ENCODE measurements around the gene TACSTD2.

Gene TACSTD2

DNA sequence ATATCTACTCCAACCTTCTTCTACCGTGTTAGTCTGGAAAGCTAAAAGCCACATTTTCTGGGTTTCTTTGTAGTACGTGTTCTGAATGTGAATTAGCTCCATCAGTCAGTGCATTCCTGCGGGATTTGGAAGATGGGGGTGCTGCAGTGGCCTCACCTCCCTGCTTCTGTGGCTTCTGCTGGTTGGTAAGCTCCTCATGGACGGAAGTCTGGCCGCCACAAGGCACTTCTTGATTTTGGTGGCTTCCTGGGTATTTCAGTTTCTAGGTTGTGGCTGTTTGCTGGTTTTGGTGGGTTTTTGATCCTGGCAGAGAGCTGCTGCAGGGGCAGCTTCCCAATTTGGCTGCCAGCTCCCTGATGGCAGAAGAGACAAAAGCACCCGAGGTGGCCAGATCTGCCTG, 20.9 kb upstream of the TACSTD2 start:
- in situ Hi-C loops (cut with MboI; ENCODE audit: low sequenced_read_pairs, unreplicated experiment), result no loop called here
- TF ChIP-seq, protein P1, sequence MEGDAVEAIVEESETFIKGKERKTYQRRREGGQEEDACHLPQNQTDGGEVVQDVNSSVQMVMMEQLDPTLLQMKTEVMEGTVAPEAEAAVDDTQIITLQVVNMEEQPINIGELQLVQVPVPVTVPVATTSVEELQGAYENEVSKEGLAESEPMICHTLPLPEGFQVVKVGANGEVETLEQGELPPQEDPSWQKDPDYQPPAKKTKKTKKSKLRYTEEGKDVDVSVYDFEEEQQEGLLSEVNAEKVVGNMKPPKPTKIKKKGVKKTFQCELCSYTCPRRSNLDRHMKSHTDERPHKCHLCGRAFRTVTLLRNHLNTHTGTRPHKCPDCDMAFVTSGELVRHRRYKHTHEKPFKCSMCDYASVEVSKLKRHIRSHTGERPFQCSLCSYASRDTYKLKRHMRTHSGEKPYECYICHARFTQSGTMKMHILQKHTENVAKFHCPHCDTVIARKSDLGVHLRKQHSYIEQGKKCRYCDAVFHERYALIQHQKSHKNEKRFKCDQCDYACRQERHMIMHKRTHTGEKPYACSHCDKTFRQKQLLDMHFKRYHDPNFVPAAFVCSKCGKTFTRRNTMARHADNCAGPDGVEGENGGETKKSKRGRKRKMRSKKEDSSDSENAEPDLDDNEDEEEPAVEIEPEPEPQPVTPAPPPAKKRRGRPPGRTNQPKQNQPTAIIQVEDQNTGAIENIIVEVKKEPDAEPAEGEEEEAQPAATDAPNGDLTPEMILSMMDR (IDR thresholded peaks at IDR 0.05; ENCODE audit: borderline replicate concordance, control extremely low read depth, extremely low read depth, insufficient read depth, missing control alignments), result no peak
- DNase-seq (ENCODE audit: low spot score), result no peak

DNA sequence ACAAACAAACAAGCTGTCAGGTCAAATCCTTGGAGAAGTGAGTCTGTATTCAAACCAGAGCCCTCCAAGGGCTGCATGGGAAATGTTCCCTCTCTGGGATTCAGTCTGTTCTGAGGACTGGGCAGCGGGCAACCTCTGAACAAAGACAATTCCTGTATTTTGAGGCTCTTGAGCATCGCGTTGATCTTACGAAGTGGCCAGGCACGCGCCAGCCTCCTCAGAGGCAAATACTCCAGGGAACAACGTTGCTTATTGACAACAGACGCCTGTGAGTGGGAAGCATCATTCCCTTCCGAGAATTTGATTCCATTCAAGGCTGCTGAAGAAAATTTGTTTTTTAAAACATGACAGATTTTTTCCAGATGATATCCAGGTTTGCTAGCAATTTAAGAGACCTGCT, 20.0 kb upstream of the TACSTD2 start:
- no peak for DNase-seq (ENCODE audit: low spot score)
- TF ChIP-seq, protein P1 (IDR thresholded peaks at IDR 0.05; ENCODE audit: borderline replicate concordance, control extremely low read depth, extremely low read depth, insufficient read depth, missing control alignments), result no peak
- in situ Hi-C loops (cut with MboI; ENCODE audit: low sequenced_read_pairs, unreplicated experiment), result no loop called here

DNA sequence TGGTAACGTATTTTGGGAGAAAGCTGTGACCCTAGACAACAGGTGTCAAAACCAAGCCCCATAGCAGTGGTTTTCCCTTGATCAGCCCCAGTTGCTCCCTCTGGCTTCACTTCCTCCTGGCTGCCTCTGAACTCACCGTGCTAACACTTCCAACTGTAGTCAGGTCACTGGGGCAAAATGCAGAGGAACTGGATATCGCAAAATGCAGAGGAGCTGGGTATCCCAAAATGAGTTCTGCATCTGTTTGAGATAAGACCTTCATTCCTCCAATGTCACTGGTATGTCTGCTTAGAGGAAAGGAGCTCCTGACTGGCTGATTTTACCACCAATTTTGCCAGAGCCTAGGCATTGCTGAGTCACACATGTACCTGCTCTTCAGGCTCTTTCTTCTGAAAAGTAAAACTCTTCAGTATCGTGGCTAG, 19.6 kb upstream of the TACSTD2 start:
- in situ Hi-C loops (cut with MboI; ENCODE audit: low sequenced_read_pairs, unreplicated experiment), result no loop called here
- no peak for DNase-seq (ENCODE audit: low spot score)
- TF ChIP-seq, protein P1 (IDR thresholded peaks at IDR 0.05; ENCODE audit: borderline replicate concordance, control extremely low read depth, extremely low read depth, insufficient read depth, missing control alignments), result no peak

DNA sequence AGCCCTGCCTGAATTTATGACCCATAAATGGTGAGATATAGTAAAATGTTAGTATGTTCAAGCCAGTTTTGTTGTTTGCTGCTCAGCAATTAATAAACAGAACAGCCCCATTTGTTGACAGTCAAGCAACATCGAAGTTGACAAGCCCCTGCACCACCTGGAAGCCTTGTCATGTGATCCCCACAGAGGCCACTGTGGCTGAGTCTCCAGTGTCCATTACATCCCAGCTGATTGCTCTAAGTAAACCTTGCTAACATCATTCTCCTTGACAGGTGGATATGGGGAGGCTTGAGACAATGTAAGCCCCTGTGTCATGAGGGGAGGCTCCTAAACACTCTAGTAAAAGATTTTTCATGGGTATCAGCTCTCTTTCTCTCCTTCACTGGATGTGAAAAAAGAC, 17.5 kb upstream of the TACSTD2 start:
- in situ Hi-C loops (cut with MboI; ENCODE audit: low sequenced_read_pairs, unreplicated experiment), result no loop called here
- TF ChIP-seq, protein P1 (IDR thresholded peaks at IDR 0.05; ENCODE audit: borderline replicate concordance, control extremely low read depth, extremely low read depth, insufficient read depth, missing control alignments), result no peak
- no peak for DNase-seq (ENCODE audit: low spot score)

DNA sequence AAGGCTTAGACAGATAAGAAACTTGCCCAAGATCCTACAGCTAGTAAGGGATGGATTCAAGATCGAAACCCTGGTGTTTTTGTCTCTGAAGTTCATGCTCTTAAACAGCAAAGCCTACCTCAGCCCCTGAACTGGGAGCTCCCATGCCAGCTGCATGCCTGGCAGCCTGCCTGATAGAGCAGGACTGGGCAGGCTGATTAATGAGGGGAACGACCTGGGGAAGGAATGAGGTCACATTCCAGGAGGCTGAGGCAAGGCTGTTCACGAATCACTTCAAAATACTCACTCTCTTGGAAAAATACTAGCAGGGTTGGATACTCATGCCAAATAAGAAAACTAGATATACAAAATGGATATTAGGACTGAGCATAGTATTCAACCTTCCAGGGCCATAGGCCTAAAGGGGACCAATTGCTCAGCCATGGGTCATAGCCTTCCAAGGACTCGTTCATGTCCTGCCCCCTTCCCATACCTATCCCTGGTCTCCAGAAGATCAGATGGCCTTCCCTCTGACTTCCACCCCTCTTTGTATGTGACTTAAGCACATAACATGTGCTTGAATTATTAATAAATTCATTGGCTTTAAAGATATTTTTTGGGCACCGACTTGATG, 15.6 kb upstream of the TACSTD2 start:
- TF ChIP-seq, protein P1 (IDR thresholded peaks at IDR 0.05; ENCODE audit: borderline replicate concordance, control extremely low read depth, extremely low read depth, insufficient read depth, missing control alignments), result no peak
- in situ Hi-C loops (cut with MboI; ENCODE audit: low sequenced_read_pairs, unreplicated experiment), result no loop called here
- DNase-seq (ENCODE audit: low spot score), result no peak

DNA sequence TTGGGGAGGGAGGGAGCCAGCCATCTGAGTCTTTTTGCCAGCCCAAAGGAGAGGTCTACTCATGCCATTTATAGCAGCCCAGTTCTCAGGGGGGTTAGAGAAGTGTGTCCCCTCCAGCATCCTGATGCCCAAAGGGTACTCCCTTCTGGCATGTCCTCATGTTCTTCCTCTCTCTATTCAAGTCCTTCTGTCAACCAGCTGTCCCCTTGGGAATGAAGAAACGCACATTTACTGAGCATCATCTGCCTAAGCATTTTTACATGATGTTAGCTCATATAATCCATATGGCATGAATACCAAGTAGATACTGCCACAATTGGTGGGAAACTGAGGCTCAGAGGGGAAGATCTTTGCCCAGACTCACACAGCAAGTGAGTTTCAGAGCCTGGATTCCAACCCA, 14.8 kb upstream of the TACSTD2 start:
- in situ Hi-C loops (cut with MboI; ENCODE audit: low sequenced_read_pairs, unreplicated experiment), result no loop called here
- no peak for DNase-seq (ENCODE audit: low spot score)
- TF ChIP-seq, protein P1 (IDR thresholded peaks at IDR 0.05; ENCODE audit: borderline replicate concordance, control extremely low read depth, extremely low read depth, insufficient read depth, missing control alignments), result no peak

Data from GM13976 (cell line).